Bronchial epithelial cell (primary cell): ENCODE measurements around the gene TAS1R3. TPM values are rescaled to one million over a fixed set of nuclear protein-coding genes. Genes with fewer than 3 reads are reported as not detected.

Experiments
- DNase-seq: peaks from one replicate; pipeline ENCODE4 v3.0.0-alpha.2; 2010; ENCODE audit warnings: low read depth
- FAIRE-seq: peaks from 2 replicates; lab custom pipeline; 2011; peaks lifted over from hg19 to GRCh38; lab: Jason Lieb, UNC
- H3K27me3 ChIP-seq: 2 replicates; pipeline ENCODE4 v1.5.1; 2011; ENCODE audit warnings: low read length; ENCODE audit not compliant: control insufficient read depth, insufficient read depth
- H3K36me3 ChIP-seq: 2 replicates; pipeline ENCODE4 v1.5.1; 2011; ENCODE audit warnings: low read length; ENCODE audit not compliant: control insufficient read depth, insufficient read depth
- H3K4me3 ChIP-seq: 2 replicates; pipeline ENCODE4 v1.5.1; 2011; ENCODE audit warnings: mild to moderate bottlenecking, low read depth, low read length, control low read depth
- CTCF ChIP-seq: IDR thresholded peaks from 2 replicates; pipeline ENCODE4 v1.5.1; 2011; ENCODE audit warnings: mild to moderate bottlenecking, moderate library complexity, low read length, control low read depth, inconsistent platforms; ENCODE audit not compliant: insufficient read depth, severe bottlenecking
- total RNA-seq: library from RNA; depleted of rRNA; stranded (reverse); fragments of >200 nt; gene quantifications from 2 replicates; pipeline ENCODE4 v1.2.1, GENCODE V29; 2014

TAS1R3 gene
- total RNA-seq, 1 donor from 2014 or later = 0.26 TPM

DNA sequence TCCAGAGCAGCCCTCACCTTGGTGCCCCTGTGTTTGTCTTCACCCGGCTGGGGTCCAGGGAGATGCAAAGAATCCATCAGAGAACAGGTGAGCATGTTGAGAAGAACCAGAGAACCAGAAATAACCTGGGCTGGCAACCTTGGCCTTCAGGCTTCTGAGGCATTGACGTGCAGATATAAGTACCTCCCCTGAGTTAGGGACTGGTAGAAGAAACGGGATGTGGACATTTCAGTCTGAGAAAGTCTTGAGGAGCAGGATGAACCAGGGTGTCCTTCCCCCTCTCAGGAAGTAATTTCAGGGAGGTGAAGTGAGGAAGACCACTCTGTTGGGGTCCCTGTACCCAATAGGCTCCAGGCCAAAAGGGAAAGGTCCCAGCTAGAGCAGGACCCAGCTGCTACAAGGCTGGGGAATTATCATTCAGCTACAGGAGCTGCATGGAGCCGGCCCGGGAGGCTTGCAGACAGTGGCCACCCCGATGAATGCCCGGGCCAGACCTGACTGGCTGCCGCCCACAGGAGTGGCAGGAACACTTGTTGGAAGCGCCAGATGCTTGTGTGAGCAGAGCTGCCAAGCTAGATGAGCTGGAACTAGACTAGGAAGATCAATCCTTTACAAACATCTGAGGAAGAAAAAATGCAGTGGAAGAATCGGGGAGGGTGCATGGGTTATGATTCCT lies 45.6 kb downstream of the TAS1R3 start:
- Histone ChIP-seq H3K27me3 (no peaks in the 10 kb centered on the region), H3K36me3 (peaks cover 4% of the 10 kb centered on the region), H3K4me3 (no peak overlapping the region)
- no peak for DNase-seq
- no peak for FAIRE-seq
- no peak for TF ChIP-seq CTCF

GRCh38 chr1:1377540-1378205 lies 46.6 kb downstream of the TAS1R3 start:
- FAIRE-seq (no peak), DNase-seq (no peak)
- peaks cover 5% of the 10 kb centered on the region for H3K36me3 ChIP-seq
- no peak overlapping the region for H3K4me3 ChIP-seq
- TF ChIP-seq CTCF = no peak
- H3K27me3 ChIP-seq = no peaks in the 10 kb centered on the region

GRCh38 chr1:1380860-1381259 lies 49.8 kb downstream of the TAS1R3 start:
- Histone ChIP-seq H3K4me3 (no peak overlapping the region), H3K36me3 (peaks cover 4% of the 10 kb centered on the region), H3K27me3 (no peaks in the 10 kb centered on the region)
- no peak for FAIRE-seq
- no peak for DNase-seq
- no peak for TF ChIP-seq CTCF

- Histone ChIP-seq H3K36me3 (peaks cover 9% of the 10 kb centered on the region), H3K27me3 (no peaks in the 10 kb centered on the region), H3K4me3 (no peak overlapping the region)
- DNase-seq (no peak), FAIRE-seq (no peak)
- TF ChIP-seq CTCF = no peak
Measured at GRCh38 chr1:1381294-1381693, 50.2 kb downstream of the TAS1R3 start.

Other genes with a start within 250 kb of the TAS1R3 start
- 5.9 and 8.2 TPM in 2 replicates for gene C1orf159, start 215.2 kb upstream of the TAS1R3 start, total RNA-seq
- gene TTLL10, start 157.4 kb upstream of the TAS1R3 start, total RNA-seq = not detected in 2 replicates
- 1.7 TPM in 1 of 2 replicates, not detected in the other for gene TNFRSF18, start 124.7 kb upstream of the TAS1R3 start, total RNA-seq
- 0.13 TPM in 1 of 2 replicates, not detected in the other for gene TNFRSF4, start 117.1 kb upstream of the TAS1R3 start, total RNA-seq
- 68.2 and 81.3 TPM in 2 replicates for gene SDF4, start 99.3 kb upstream of the TAS1R3 start, total RNA-seq
- gene B3GALT6, start 99.0 kb upstream of the TAS1R3 start, total RNA-seq = 19.1 and 24.5 TPM in 2 replicates
- gene C1QTNF12, start 84.6 kb upstream of the TAS1R3 start, total RNA-seq = 1.3 and 2.7 TPM in 2 replicates
- 41.3 and 41.5 TPM in 2 replicates for gene UBE2J2, start 57.4 kb upstream of the TAS1R3 start, total RNA-seq
- 0.26 and 0.51 TPM in 2 replicates for gene SCNN1D, start 50.8 kb upstream of the TAS1R3 start, total RNA-seq
- gene ACAP3, start 23.4 kb upstream of the TAS1R3 start, total RNA-seq = 34.0 and 36.4 TPM in 2 replicates
- gene PUSL1, start 22.7 kb upstream of the TAS1R3 start, total RNA-seq = 15.6 and 20.8 TPM in 2 replicates
- gene INTS11, start 6.6 kb upstream of the TAS1R3 start, total RNA-seq = 64.9 and 66.3 TPM in 2 replicates
- gene CPTP, start 6.5 kb upstream of the TAS1R3 start, total RNA-seq = 10.8 and 20.2 TPM in 2 replicates
- gene DVL1, start 18.1 kb downstream of the TAS1R3 start, total RNA-seq = 208 and 233 TPM in 2 replicates
- gene MXRA8, start 27.3 kb downstream of the TAS1R3 start, total RNA-seq = 0.51 and 5.0 TPM in 2 replicates
- 93.5 and 128 TPM in 2 replicates for gene AURKAIP1, start 43.9 kb downstream of the TAS1R3 start, total RNA-seq
- gene CCNL2, start 68.1 kb downstream of the TAS1R3 start, total RNA-seq = 119 and 134 TPM in 2 replicates
- 46.3 and 50.4 TPM in 2 replicates for gene MRPL20, start 76.0 kb downstream of the TAS1R3 start, total RNA-seq
- 5.3 and 7.9 TPM in 2 replicates for gene ANKRD65, start 90.0 kb downstream of the TAS1R3 start, total RNA-seq
- 5.0 and 7.9 TPM in 2 replicates for gene VWA1, start 104.4 kb downstream of the TAS1R3 start, total RNA-seq
- gene ATAD3C, start 118.4 kb downstream of the TAS1R3 start, total RNA-seq = 0.26 and 0.77 TPM in 2 replicates
- gene ATAD3B, start 140.5 kb downstream of the TAS1R3 start, total RNA-seq = 19.2 and 24.7 TPM in 2 replicates
- 20.9 and 28.7 TPM in 2 replicates for gene ATAD3A, start 180.9 kb downstream of the TAS1R3 start, total RNA-seq
- gene TMEM240, start 209.3 kb downstream of the TAS1R3 start, total RNA-seq = 0.53 and 0.64 TPM in 2 replicates
- gene SSU72, start 243.6 kb downstream of the TAS1R3 start, total RNA-seq = 54.0 and 56.1 TPM in 2 replicates